Amniotic epithelial cell (primary cell): Measurements from ENCODE around the gene SCAANT1.

Experiments used
- DNase-seq: peaks from one replicate; pipeline ENCODE4 v3.0.0-alpha.2; 2010; ENCODE audit warnings: low read depth

The SCAANT1 gene

DNA sequence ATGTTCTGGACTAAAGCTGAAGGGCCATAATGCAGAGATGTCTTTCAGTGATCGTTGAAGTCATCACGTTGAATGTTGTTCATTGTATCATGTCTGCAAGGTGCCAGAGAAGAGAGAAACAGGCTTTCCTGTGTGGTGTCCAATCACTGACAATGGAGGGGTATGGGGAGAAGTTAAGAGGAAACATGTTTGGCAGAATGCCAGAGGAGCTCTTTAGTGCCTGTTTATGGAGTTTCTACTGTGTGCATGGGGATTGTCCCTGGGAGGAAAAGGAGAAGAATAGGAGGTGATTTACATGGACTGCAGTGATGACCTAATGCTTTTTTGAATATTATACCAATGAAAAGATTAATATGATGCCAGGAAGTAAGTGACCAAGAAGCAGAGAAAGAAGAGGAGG lies 11.7 kb downstream of the SCAANT1 start:
- DNase-seq = no peak

DNA sequence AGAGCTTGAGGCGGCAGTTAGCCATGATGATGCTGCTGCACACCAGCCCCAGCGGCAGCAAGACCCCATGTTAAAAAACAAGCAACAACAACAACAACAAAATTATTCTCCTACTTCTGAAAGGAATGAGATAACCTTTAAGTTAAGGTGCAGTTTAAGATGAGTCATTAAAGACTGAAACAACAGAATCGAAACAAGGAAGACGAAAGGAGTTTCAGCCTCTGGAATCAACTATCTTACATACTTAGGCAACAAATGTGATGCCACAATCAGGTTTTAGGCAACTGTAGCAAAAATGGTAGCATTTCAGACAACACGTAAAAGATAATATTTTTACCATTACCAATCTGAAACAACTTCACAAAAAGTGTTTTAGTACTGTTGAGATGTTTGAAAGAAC lies 12.2 kb downstream of the SCAANT1 start:
- no peak for DNase-seq

DNA sequence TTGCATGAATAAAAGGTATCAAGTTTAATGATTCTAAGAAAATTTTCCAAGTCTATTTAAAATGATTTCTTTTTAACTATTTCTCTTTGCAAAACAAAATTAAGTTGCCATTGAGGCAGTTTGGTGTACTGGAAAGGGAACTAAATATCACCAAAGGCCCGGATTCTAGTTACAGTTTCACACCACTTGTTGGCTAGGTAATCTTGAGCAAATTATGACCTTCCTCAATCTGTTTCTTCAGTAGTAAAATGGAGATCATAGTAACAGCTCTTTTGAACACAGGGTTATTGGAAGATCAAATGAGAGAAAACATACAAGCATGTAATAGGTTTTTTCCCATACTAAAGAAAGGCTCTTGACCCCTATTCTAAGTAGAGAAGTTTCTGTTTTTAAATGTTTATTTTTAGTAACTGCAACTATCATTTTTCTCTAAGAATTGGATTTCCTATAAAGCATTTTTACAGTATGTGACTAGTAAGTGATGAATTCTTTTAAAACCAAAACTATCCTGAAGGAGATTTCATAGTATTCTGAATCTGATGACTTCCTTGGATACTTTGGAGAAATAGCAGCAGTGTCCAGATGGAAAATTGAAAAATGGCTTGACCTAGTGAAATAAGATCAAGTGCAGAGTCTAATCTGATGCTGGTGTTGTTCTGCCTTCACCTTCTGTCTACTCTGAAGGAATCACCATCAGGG lies 15.7 kb downstream of the SCAANT1 start:
- DNase-seq = no peak

DNA sequence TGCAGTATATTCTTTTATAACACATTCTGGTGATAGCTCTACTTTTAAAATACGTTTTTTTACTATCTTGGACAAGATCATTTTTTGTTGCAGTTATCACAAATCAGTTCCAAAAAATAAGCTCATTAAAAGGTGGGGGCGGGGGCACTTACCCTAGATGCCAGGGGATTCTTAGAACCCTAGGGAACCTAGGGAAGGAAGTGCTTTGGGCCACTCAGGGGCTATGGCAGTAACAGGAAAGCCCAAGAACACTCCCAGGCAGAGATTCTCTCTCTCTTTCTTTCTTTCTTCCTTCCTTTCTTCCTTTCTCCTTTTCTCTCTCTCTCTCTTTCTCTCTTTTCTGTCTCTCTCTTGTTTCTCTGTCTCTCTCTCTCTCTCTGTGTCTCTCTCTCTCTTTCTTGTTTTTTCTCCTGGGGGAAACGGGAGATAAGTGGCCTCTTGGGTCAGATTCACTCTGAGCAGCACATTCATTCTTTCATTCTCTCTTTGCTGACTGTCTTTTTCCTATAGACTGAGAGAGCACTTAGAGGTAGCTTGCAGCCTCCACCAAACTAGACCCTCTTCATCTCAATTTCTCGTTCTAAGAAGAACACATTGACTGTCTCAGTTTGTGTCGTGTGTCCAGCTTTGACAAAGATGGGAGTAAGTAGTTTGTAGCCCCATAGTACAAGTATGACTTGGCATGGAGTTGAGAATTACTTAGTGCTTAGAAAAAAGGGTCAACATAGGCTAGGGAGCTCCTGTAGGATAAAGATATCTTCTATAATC lies 16.6 kb downstream of the SCAANT1 start:
- DNase-seq = no peak

DNA sequence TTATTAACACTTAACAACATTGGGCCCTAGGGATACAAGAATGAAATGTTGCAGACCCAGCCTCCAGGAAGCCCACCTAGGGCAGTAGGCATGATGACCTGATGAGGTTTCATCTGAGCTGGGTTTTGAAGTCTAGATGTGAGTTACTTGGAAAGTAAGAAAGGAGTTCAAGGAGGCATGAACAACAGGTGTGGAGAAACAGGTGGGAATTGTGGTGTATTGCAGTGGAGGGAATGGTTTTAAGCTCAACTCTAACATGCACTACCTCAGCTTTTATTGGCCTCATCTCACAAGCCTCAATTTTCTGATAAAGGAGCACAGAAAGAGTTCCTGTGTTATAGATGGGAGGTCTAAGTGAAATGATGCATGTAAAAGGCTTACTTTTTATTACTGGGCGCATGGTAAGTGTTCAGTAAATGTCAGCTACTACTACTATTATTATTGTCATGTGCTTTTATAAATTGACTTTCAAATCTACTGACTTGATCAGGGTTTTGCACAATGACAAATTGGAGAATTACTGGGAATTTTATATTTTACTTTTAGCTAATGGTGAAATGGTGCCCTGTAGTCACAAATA lies 19.3 kb downstream of the SCAANT1 start:
- DNase-seq = no peak

DNA sequence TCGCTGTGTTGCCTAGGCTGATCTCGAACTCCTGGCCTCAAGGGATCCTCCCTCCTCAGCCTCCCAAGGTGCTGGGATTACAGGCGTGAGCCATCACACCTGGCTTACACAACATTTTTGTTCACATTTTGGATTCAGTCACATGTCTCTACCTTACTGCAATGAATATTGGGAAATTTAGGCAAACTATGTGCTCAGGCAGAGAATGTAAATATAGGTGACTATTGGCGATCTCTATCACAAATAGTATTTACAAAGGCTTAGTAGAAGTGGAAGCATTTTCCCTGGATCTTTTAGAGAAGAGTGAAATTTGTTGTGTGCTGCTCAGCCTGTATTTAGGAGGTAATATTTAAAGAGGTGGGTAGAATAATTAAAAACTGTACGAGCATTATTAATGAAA lies 20.7 kb downstream of the SCAANT1 start:
- DNase-seq = no peak

DNA sequence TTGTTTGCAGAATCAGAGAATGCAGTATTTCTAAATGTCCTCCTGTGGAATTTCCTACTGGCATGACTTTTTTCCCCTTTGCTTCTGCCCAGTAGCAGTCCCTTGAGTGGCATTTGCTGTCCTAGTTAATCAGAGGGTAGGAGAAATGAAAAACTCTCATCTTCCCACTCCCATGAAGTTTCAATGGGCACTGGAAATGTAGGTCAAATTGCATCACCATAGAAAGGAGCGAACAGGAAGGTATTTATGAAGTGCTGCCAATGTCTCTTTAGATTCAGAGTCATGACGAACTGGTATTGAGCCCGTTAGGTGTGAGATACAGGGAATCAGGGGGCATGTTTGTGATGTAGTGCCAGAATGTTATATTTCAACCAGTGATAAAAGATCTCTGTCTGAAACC lies 25.3 kb downstream of the SCAANT1 start:
- peak; percentile 52 for DNase-seq

DNA sequence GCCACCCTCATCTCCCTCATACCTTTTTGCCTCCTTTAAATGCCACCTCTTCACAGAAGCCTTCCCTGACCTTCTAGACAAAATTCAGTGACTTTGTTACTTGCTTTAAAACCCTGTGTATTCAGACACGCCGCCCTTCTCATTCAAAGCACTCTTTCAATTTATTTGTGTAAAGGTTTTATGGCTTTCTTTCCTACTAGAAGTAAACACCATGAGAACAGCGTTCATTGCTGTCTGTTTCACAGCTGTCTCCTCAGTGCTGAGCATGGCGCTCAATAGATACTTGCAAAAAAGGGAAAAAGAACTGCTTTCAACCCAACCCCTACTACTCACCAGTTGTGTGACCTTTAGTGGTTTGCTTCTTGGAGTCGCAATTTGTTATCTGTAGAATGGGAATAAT lies 31.5 kb downstream of the SCAANT1 start:
- DNase-seq = no peak

DNA sequence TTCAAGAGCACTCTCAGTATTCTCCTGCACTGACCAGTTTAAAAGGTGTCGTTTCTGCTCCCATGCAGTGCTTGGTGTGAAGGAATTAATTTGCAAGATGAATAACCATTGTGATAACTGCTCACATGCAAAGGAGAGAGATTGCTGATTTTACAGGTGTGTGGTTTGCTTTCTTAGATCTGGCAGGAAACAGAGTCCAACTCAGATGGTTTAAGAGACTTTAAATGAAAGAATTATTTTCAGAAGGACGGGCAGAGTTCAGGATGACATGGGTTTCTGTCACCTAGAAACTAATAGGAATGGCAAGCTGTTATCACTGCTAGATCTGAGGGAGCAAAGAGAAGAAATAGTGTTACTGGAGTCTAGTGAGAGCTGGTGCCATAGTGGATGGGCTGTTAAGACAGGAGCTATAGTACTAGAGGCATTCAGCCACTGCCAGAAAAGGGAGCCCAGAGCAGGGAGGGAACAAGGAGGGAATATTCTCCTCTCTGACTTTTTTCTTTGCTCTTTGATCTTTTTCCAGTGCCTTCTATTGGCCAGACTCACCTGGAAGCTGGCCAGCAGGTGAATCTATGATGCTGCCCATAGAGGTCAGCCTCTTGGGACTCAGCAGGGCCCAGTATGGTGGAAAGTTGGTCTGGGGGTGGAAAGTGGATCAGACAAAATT lies 33.7 kb downstream of the SCAANT1 start:
- DNase-seq = no peak

DNA sequence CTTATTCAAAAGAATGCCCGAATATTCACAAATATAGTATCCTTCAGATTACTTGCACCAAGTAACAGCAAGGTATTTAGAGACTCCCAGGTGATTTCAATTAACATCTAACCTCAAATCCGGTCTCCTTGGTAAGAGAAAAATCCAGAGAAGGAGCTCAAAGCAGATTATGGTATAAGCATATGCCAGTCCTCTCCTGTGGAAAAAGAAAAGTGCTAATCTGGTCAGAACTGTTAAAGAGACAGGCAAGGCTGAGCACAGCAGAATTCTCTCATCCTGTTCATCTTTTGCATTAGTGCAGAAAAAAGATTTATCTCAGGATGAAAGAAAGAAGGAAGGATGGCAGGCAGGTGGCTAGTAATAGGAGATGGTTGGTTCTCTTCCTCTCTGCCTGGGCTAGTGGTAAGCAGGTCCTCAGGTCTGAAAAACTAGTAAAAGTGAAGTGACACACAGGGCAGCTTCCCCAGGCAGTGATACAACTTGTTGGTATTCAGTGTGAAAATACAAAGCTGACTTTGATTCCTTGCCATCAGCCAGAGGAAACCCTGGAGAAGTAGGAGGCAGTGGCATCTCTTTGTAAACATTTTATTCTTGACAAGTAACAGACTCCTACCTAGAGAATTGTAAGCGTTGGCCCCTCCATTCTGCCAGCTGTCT lies 34.3 kb downstream of the SCAANT1 start:
- peak; percentile 33 for DNase-seq

DNA sequence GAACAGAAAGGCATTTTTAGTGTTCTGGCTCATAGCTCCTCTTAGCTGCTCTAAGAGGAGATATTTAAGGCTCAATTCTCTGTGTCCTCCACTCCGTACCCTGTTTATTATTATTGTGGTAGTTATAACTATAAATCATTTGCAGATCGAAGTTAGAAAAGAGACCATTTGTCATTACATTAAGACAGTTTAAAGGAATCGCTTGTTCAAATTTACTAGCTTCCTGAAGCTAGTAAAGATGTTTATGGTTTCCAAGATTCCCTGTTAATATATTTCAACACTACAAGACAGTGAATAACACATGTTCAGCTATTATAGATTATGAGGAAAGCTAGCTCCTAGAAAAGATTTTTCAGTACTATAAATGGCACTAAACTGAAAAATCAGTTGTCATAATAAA lies 35.9 kb downstream of the SCAANT1 start:
- no peak for DNase-seq

DNA sequence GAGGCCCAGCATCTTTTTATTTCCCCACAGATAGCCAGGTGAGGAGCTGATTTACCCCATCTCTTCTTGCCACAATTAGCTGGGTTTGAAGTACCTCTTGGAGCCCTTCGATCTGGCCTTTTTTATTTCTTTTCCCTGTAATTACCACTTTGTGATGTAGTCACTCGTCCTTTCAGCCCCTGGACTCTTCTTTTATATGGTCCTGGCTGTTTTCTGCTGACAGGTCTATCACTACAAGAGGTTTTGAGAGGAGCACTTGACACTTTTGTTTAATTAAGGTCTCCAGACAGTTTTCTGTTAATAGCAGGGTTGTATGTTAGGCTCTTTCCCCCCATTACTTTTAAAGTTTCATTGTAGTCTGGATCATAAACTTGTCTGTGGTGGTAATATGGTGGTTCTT lies 36.7 kb downstream of the SCAANT1 start:
- no peak for DNase-seq

DNA sequence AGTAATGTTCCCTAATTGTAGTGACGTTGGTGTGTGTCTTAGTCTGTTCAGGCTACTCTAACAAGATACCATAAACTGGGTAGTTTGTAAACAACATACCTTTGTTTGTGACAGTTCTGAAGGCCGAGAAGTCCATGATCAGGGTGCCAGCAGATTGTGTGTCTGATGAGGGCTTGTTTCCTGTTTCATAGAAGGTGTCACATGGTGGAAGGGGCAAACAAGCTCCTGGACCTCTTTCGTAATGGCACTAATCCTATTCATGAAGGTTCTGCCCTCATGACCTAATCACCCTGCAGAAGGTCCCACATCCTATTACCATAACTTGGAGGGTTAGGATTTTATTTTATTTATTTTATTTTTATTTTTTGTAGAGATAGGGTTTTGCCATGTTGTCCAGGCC lies 37.4 kb downstream of the SCAANT1 start:
- no peak for DNase-seq

DNA sequence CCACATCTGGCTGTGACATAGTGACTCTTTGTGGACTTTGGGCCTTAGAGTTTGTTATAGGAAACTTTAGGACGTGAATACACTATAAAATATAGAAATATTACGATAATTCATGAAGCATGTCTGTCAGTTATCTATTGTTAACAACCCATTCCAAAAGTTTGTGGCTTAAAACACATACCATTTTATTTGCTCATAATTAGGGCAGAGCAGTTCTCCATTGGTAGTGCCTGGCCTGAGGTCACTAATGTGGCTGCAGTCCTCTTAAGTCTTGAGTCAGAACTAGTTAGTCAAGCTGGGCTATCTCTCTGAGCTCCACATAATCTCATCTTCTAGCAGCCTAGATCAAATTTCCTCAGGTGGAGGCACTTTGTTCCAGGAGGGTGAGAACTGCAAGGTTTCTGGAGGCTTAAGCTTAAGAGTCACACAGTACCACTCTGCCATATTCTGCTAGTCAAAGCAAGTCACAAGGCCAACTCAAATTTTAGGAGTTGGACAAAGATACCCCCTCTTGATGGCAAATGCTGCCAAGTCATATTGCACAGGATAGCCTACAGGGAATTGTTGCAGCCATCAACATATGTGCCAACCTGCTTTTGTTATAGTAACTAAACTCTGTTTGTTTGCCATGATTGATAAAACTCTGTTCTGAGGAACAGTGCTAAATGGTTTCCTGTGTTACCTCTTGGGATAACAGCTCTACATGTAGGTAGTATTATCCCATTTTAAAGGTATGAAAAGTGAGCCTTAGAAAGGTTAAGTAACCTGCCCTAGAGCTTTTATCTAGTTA lies 39.9 kb downstream of the SCAANT1 start:
- peak; percentile 91 for DNase-seq

DNA sequence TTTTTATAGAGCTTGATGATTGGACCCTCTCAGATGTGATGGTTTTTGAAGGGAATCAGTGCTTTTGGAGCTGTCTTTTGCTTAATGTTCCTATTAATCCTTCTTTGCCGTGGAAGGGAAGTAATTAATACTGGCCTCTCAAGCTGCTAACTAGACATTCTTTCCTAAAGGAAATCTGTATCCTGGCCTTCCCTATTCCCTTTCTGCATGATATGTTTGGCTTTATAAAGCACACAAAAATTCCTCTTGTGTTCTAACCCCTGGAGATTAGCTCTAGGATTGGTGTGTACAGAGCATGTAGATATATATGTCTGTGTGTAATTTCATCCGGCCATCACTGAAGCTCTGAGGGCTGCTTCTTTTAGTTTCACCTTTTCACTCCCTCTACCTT lies 41.6 kb downstream of the SCAANT1 start:
- DNase-seq = no peak

DNA sequence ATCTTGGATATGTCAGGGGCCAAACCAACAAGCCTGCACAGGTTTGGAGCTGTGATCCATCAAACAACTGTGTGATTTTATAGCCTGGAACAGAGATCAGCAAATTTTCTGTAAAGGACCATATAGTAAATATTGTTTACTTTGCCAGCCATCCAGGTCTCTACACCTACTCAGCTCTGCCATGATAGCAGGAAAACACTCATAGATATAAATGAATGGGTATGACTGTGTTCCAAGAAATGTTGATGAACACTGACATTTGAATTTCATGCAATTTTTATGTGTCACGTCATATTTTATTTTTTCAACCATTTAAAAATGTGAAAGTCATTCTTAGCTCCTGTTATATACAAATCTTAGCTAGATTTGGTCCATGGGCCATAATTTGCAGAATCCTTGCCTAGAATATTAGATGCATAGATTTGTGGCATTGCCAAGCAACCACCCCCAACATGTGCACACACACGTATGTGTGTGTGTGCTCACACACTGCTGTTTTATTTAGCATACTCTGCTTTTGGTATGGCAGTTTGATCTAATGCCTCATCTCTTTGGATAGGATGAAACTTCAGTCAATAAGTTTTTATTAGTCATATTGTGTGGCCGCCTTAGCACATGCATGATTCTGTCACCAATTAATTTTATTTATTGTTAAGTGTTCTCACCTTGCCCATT lies 42.1 kb downstream of the SCAANT1 start:
- DNase-seq = no peak

DNA sequence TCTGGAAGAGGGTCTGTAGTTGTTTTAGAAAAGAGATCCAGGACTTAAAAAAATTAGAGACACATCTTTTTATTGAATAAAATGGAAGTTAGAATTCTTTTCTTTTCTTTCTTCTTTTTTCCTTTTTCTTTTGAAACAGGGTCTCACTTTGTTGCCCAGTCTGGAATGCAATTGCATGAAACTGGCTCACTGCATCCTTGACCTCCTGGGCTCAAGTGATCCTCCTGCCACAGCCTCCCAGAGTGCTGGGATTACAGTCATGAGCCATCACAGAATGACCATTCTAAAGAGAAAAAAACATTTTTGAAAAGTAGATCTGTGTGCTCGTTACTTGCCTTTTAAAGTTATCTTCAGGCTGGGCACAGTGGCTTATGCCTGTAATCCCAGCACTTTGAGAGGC lies 45.0 kb downstream of the SCAANT1 start:
- no peak for DNase-seq

DNA sequence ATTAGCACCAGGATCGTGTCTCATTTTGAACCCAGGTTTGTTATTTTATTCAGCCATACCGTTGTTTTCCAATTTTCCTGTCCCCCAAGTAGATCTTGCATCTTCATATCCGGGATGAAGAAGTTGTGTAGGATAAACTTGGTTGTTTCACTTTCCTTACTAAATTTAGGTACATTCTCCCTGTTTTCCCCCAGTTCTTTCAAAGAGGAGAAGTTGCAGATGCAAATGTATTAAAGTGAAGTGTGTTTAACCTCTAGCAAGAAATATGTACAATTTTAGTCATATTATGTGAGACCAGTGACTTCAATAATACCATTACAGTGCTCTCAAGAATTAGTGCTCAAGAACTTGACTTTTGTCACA lies 47.2 kb downstream of the SCAANT1 start:
- no peak for DNase-seq

DNA sequence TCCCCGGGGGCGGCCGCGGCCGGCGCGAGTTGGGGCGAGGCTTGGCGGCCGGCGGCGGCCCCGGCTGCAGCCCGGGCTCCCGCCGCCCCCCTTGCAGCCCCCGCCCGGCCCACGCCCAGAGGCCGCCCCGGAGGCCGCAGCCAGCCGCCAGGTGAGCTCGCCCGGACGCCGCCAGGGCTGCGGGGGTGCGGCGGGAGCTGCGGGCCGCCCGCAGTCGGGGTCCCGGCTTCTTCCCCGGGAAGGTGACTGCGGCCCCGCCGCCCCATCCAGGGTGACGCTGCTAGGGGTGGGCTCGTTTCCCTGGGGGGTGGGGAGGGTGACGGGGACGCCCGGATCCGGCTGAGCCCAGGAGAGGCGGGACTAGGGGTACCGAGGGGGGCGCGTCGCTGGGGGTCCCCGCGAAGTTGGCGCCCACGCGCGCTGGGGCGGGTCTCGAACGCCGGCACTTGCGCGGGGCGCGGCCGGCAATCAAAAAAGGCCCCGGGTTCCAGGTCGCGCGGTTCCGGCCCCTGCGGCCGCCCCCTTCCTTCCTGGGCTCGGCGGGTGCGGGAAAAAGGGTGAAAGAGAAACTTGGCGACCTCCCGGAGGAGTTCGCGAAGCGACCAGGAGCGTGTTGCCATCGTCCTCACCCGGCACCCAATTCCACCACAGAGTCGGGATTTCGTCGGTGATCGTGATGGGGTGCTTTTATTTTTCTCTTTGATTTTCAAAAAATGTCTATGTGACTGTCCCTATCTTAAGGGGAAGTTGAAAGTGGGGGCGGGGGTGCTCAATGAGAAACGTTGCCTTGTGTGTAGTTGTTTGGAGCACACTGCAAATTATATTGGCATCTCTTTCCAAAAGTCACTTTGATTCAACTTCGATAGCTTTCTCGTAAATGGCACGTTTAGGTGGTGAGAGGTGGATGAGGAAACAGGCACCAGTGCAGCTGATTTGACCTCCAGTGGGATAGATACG lies 47.9 kb downstream of the SCAANT1 start:
- DNase-seq = no peak
